H1 (cell line): ENCODE data around the gene LOC101059915.

Source experiments
- CTCF ChIA-PET: fragments of 300-600 bp; sonication (Branson Sonifier 250); formaldehyde crosslinking; loops from one replicate; lab custom pipeline; 2021; ENCODE audit not compliant: partially characterized antibody; lab: Charles Lee
- POLR2A ChIA-PET: fragments of 300-600 bp; sonication (Branson Sonifier 250); formaldehyde crosslinking; loops from one replicate; lab custom pipeline; 2021; ENCODE audit warnings: inconsistent platforms; ENCODE audit not compliant: partially characterized antibody; lab: Charles Lee
- DNase-seq, 2 experiments: peaks; one replicate each; pipeline versions ENCODE4 v3.0.0 to v3.0.0-alpha.2; 2010 to 2022; ENCODE audit warnings: low spot score in 2 of 2, low read depth in 1 of 2, mixed read lengths in 1 of 2
- FAIRE-seq: peaks from 2 replicates; lab custom pipeline; 2011; peaks lifted over from hg19 to GRCh38; lab: Jason Lieb, UNC
- H2AFZ ChIP-seq: 2 replicates; pipeline ENCODE4 v1.8.1; 2012; ENCODE audit warnings: low read length, inconsistent platforms
- H2AK5ac ChIP-seq: 2 replicates; pipeline ENCODE4 v1.6.1; 2013; ENCODE audit warnings: low read depth, low read length
- H2BK120ac ChIP-seq: replicated peaks from 2 replicates; pipeline ENCODE3; 2013; ENCODE audit warnings: low read depth, low read length, inconsistent platforms
- H2BK12ac ChIP-seq: 2 replicates; pipeline ENCODE4 v1.6.1; 2013; ENCODE audit warnings: low read depth, low read length
- H2BK15ac ChIP-seq: 2 replicates; pipeline ENCODE4 v1.6.1; 2013; ENCODE audit warnings: low read length
- H2BK20ac ChIP-seq: 2 replicates; pipeline ENCODE4 v1.6.1; 2013; ENCODE audit warnings: low read length
- H2BK5ac ChIP-seq: 2 replicates; pipeline ENCODE4 v1.6.1; 2013; ENCODE audit warnings: low read depth, low read length
- H3K14ac ChIP-seq: 2 replicates; pipeline ENCODE4 v1.6.1; 2013; ENCODE audit warnings: inconsistent platforms; ENCODE audit not compliant: insufficient read length
- H3K18ac ChIP-seq: 2 replicates; pipeline ENCODE4 v1.6.1; 2013; ENCODE audit warnings: low read length; ENCODE audit errors: extremely low read depth
- H3K23ac ChIP-seq: 2 replicates; pipeline ENCODE4 v1.6.1; 2013; ENCODE audit warnings: inconsistent platforms; ENCODE audit not compliant: insufficient read length
- H3K23me2 ChIP-seq: 2 replicates; pipeline ENCODE4 v1.6.1; 2013; ENCODE audit warnings: low read depth, low read length
- H3K27ac ChIP-seq: 2 replicates; pipeline ENCODE4 v1.6.1; 2011; ENCODE audit warnings: low read depth, low read length, inconsistent platforms
- H3K27me3 ChIP-seq, 4 experiments: replicated peaks in 1 of 4; 1 replicate in 1 of 4; 2 replicates in 3 of 4; pipeline versions ENCODE4 v1.6.1 to v1.8.1; 2011 to 2013; ENCODE audit warnings: low read length in 3 of 4, mild to moderate bottlenecking in 3 of 4, inconsistent platforms in 2 of 4, mixed read lengths in 2 of 4, moderate library complexity in 1 of 4; ENCODE audit not compliant: control insufficient read depth in 3 of 4, insufficient read depth in 3 of 4; ENCODE audit errors: extremely low read depth in 1 of 4
- H3K36me3 ChIP-seq, 4 experiments: 2 replicates each; pipeline versions ENCODE4 v1.6.1 to v1.8.1; 2011 to 2013; ENCODE audit warnings: mild to moderate bottlenecking in 4 of 4, low read length in 3 of 4, moderate library complexity in 2 of 4, control low read depth in 1 of 4, inconsistent platforms in 1 of 4; ENCODE audit not compliant: insufficient read depth in 4 of 4, control insufficient read depth in 2 of 4
- H3K4ac ChIP-seq: replicated peaks from 2 replicates; pipeline ENCODE3; 2013; ENCODE audit warnings: low read length, low read depth, mixed read lengths, inconsistent platforms; ENCODE audit not compliant: insufficient read length
- H3K4me1 ChIP-seq, 4 experiments: replicated peaks in 1 of 4; 1 replicate in 1 of 4; 2 replicates in 3 of 4; pipeline versions ENCODE4 v1.6.1 to v1.8.1; 2011 to 2013; ENCODE audit warnings: low read length in 3 of 4, inconsistent platforms in 2 of 4, mixed read lengths in 1 of 4; ENCODE audit not compliant: insufficient read depth in 4 of 4, control insufficient read depth in 3 of 4
- H3K4me2 ChIP-seq, 2 experiments: 2 replicates each; pipeline versions ENCODE4 v1.6.1 to v1.8.1; 2011 to 2013; ENCODE audit warnings: low read depth in 2 of 2, low read length in 2 of 2, control low read depth in 1 of 2, inconsistent platforms in 1 of 2, mild to moderate bottlenecking in 1 of 2; ENCODE audit not compliant: insufficient read depth in 1 of 2
- H3K4me3 ChIP-seq, 4 experiments: fragments of 200-600, 300-600 bp in 1 of 4; sonication (generic), shearing (Covaris generic), sonication (Bioruptor Twin) in 1 of 4; 2 replicates each; pipeline versions ENCODE4 v1.5.1 to v1.8.1; 2011 to 2016; ENCODE audit warnings: low read length in 4 of 4, low read depth in 3 of 4, control low read depth in 2 of 4, inconsistent platforms in 2 of 4, mild to moderate bottlenecking in 2 of 4, mixed read lengths in 1 of 4, moderate library complexity in 1 of 4; ENCODE audit not compliant: insufficient read depth in 2 of 4; ENCODE audit errors: extremely low read depth in 1 of 4
- H3K56ac ChIP-seq: replicated peaks from 2 replicates; pipeline ENCODE3; 2013; ENCODE audit warnings: low read depth, mild to moderate bottlenecking, mixed read lengths, low read length, inconsistent platforms; ENCODE audit not compliant: insufficient read length
- H3K79me1 ChIP-seq: 2 replicates; pipeline ENCODE4 v1.6.1; 2013; ENCODE audit warnings: low read depth, low read length, control low read depth
- H3K79me2 ChIP-seq, 2 experiments: 2 replicates each; pipeline versions ENCODE4 v1.6.1 to v1.8.1; 2012 to 2013; ENCODE audit warnings: low read length in 2 of 2, mild to moderate bottlenecking in 2 of 2, inconsistent platforms in 1 of 2; ENCODE audit not compliant: insufficient read depth in 2 of 2, control insufficient read depth in 1 of 2
- H3K9ac ChIP-seq, 4 experiments: replicated peaks in 1 of 4; 1 replicate in 1 of 4; 2 replicates in 3 of 4; pipeline versions ENCODE4 v1.6.1 to v1.8.1; 2011 to 2013; ENCODE audit warnings: low read depth in 3 of 4, low read length in 3 of 4, control low read depth in 2 of 4, mild to moderate bottlenecking in 2 of 4, moderate library complexity in 2 of 4, inconsistent platforms in 1 of 4; ENCODE audit errors: extremely low read depth in 1 of 4
- H3K9me3 ChIP-seq, 2 experiments: 2 replicates each; pipeline versions ENCODE4 v1.6.1 to v1.8.1; 2012 to 2013; ENCODE audit warnings: mild to moderate bottlenecking in 2 of 2, moderate library complexity in 2 of 2, control low read depth in 1 of 2, inconsistent platforms in 1 of 2, low read depth in 1 of 2, low read length in 1 of 2, mixed read lengths in 1 of 2; ENCODE audit not compliant: insufficient read depth in 2 of 2
- H4K20me1 ChIP-seq, 2 experiments: replicated peaks in 1 of 2; 2 replicates each; pipeline versions ENCODE3 to v1.8.1; 2011 to 2013; ENCODE audit warnings: inconsistent platforms in 2 of 2, low read length in 2 of 2, mild to moderate bottlenecking in 1 of 2; ENCODE audit not compliant: insufficient read depth in 2 of 2, control insufficient read depth in 1 of 2
- H4K5ac ChIP-seq: 2 replicates; pipeline ENCODE4 v1.6.1; 2013; ENCODE audit warnings: low read length, low read depth, mixed read lengths, inconsistent platforms; ENCODE audit not compliant: insufficient read length
- H4K8ac ChIP-seq: 2 replicates; pipeline ENCODE4 v1.8.0; 2013; ENCODE audit warnings: mild to moderate bottlenecking, moderate library complexity, low read length, inconsistent platforms; ENCODE audit not compliant: insufficient read depth; ENCODE audit errors: extremely low read depth
- H4K91ac ChIP-seq: replicated peaks from 2 replicates; pipeline ENCODE3; 2013; ENCODE audit warnings: low read length, mixed read lengths, inconsistent platforms; ENCODE audit not compliant: insufficient read length
- ATF3 ChIP-seq: IDR thresholded peaks from 2 replicates; pipeline ENCODE4 v1.6.1; 2011; ENCODE audit warnings: low read depth, mild to moderate bottlenecking, low read length; ENCODE audit not compliant: insufficient read depth
- BCL11A ChIP-seq, 2 experiments: IDR thresholded peaks; one replicate each; pipeline ENCODE4 v1.6.1; 2011; ENCODE audit warnings: low read depth in 2 of 2, low read length in 2 of 2, mild to moderate bottlenecking in 2 of 2
- EGR1 ChIP-seq: IDR thresholded peaks from 2 replicates; pipeline ENCODE4 v1.6.1; 2011; ENCODE audit warnings: low read depth, low read length, borderline replicate concordance
- FOSL1 ChIP-seq: IDR thresholded peaks from 2 replicates; pipeline ENCODE4 v1.6.1; 2011; ENCODE audit warnings: mild to moderate bottlenecking, low read depth, low read length, moderate library complexity; ENCODE audit not compliant: insufficient read depth
- NRF1 ChIP-seq: IDR thresholded peaks from 2 replicates; pipeline ENCODE4 v1.6.1; 2011; ENCODE audit warnings: mild to moderate bottlenecking, low read depth, low read length, improper control_type of control experiment
- PHF8 ChIP-seq: fragments of 200-600 bp; sonication (generic); conservative IDR thresholded peaks from 2 replicates; pipeline ENCODE4 v1.7.1; 2012; ENCODE audit warnings: low read depth, mild to moderate bottlenecking, inconsistent platforms, low read length, moderate library complexity
- RAD21 ChIP-seq, 2 experiments: IDR thresholded peaks in 1 of 2; conservative IDR thresholded peaks in 1 of 2; 2 replicates each; pipeline ENCODE4 v1.6.1; 2011; ENCODE audit warnings: low read depth in 2 of 2, low read length in 2 of 2, improper control_type of control experiment in 1 of 2, inconsistent platforms in 1 of 2, mild to moderate bottlenecking in 1 of 2, moderate library complexity in 1 of 2
- RFX5 ChIP-seq: IDR thresholded peaks from 2 replicates; pipeline ENCODE4 v1.6.1; 2011; ENCODE audit warnings: low read depth, low read length, improper control_type of control experiment, borderline replicate concordance
- TAF7 ChIP-seq: optimal IDR thresholded peaks from 2 replicates; pipeline ENCODE3; 2011; ENCODE audit warnings: low read depth, mild to moderate bottlenecking, inconsistent platforms, low read length, moderate library complexity, borderline replicate concordance
- TBP ChIP-seq: IDR thresholded peaks from 2 replicates; pipeline ENCODE4 v1.6.1; 2011; ENCODE audit warnings: low read depth, low read length, improper control_type of control experiment
- TCF12 ChIP-seq: IDR thresholded peaks from 2 replicates; pipeline ENCODE4 v1.6.1; 2011; ENCODE audit warnings: low read depth, mild to moderate bottlenecking, low read length
- YY1 ChIP-seq: IDR thresholded peaks from 2 replicates; pipeline ENCODE4 v1.6.1; 2011; ENCODE audit warnings: low read depth, mild to moderate bottlenecking, low read length
- WGBS, 2 experiments: shearing (Covaris generic) in 1 of 2; methylation state at CpG; one replicate each; pipeline versions ENCODE4 v1.1.6 to v1.1.7; 2013 to 2015; ENCODE audit warnings: low lambda C conversion rate in 2 of 2, mixed read lengths in 2 of 2, inconsistent platforms in 1 of 2, low coverage in 1 of 2, missing lambda C conversion rate in 1 of 2; ENCODE audit not compliant: insufficient replicate concordance in 2 of 2, insufficient coverage in 1 of 2, insufficient read length in 1 of 2; ENCODE audit errors: extremely low coverage in 1 of 2, missing lambda C conversion rate in 1 of 2; 5-methylcytosine and 5-hydroxymethylcytosine counted together

Gene LOC101059915

GRCh38 chrX:71627588-71628404 lies 39.5 kb upstream of the LOC101059915 start:
- no peak overlapping the region for H3K14ac ChIP-seq
- no peak overlapping the region for H2BK120ac ChIP-seq
- ChIA-PET POLR2A (no interaction called here), CTCF (interaction anchor here (1.1 kb wide), 1 partner anchor 25 kb away, joined by 5 read pairs; no protein-coding TSS in a partner anchor)
- H2BK15ac ChIP-seq: no peak overlapping the region
- H2AFZ ChIP-seq: no peak overlapping the region
- no peak overlapping the region for H4K91ac ChIP-seq
- no peaks in the 10 kb centered on the region for H3K36me3 ChIP-seq
- H3K27me3 ChIP-seq: no peaks in the 10 kb centered on the region
- no peaks in the 10 kb centered on the region for H4K20me1 ChIP-seq
- no peak overlapping the region for H3K56ac ChIP-seq
- no peak overlapping the region for H3K27ac ChIP-seq
- no peaks in the 10 kb centered on the region for H3K79me2 ChIP-seq
- no peaks in the 10 kb centered on the region for H3K23me2 ChIP-seq
- H4K8ac ChIP-seq: no peak overlapping the region
- H3K4me3 ChIP-seq: no peak overlapping the region
- H3K23ac ChIP-seq: no peak overlapping the region
- no peak overlapping the region for H2BK12ac ChIP-seq
- H3K9me3 ChIP-seq: no peaks in the 10 kb centered on the region
- H3K4ac ChIP-seq: no peak overlapping the region
- H2BK5ac ChIP-seq: no peak overlapping the region
- H3K4me2 ChIP-seq: no peak overlapping the region
- no peak for DNase-seq
- H3K79me1 ChIP-seq: no peaks in the 10 kb centered on the region
- H4K5ac ChIP-seq: no peak overlapping the region
- H2AK5ac ChIP-seq: no peak overlapping the region
- H2BK20ac ChIP-seq: no peak overlapping the region
- no peak for FAIRE-seq
- H3K18ac ChIP-seq: no peak overlapping the region
- H3K4me1 ChIP-seq: peaks cover 0 to 3% (median 0%) of the 10 kb centered on the region in 4 experiments; a peak in 1 of 7 replicates
- no peak overlapping the region for H3K9ac ChIP-seq
- 92% methylated on average over 9 of the region's 14 CpGs; no CpG with 5 or more reads in 1 of the 2 experiments for WGBS, 2 experiments
- TF ChIP-seq YY1 (no peak), PHF8 (no peak), FOSL1 (no peak), TCF12 (no peak), EGR1 (no peak), RAD21 (IDR thresholded peaks at IDR 0.05 in 1 of 2, conservative IDR thresholded peaks at IDR 0.05 in 1 of 2; ENCODE audit: low read depth in 2 of 2, low read length in 2 of 2) (no peak), TBP (no peak), TAF7 (no peak), BCL11A (IDR thresholded peaks at IDR 0.05; ENCODE audit: low read depth in 2 of 2, low read length in 2 of 2) (no peak), ATF3 (no peak), NRF1 (no peak), RFX5 (no peak)
